Common myeloid progenitor, CD34-positive (primary cell): ENCODE results near the gene MICAL3.

Experiments
- CTCF ChIA-PET: fragments of 350-600 bp; sonication (Branson Sonifier 250); formaldehyde crosslinking; loops from one replicate; lab custom pipeline; 2021; ENCODE audit warnings: antibody characterized with exemption; lab: Charles Lee
- POLR2A ChIA-PET: fragments of 350-600 bp; sonication (Branson Sonifier 250); formaldehyde crosslinking; loops from one replicate; lab custom pipeline; 2021; ENCODE audit warnings: antibody characterized with exemption; lab: Charles Lee
- DNase-seq, 3 donors: peaks; one replicate each; pipeline versions ENCODE4 v3.0.0 to v3.0.0-alpha.2; 2013
- H3K27ac ChIP-seq, 2 experiments: 1 replicate in 1 of 2; 2 replicates in 1 of 2; pipeline ENCODE4 v1.7.0; 2013; ENCODE audit warnings: inconsistent platforms in 2 of 2, low read length in 2 of 2, mild to moderate bottlenecking in 2 of 2, low read depth in 1 of 2, moderate library complexity in 1 of 2; ENCODE audit not compliant: severe bottlenecking in 2 of 2, insufficient read depth in 1 of 2, poor library complexity in 1 of 2
- H3K27me3 ChIP-seq, 5 experiments: replicated peaks in 2 of 5; 1 replicate in 3 of 5; 2 replicates in 2 of 5; pipeline versions ENCODE4 v1.6.1 to v1.7.0; 2013; ENCODE audit warnings: low read length in 4 of 5, mild to moderate bottlenecking in 2 of 5, moderate library complexity in 2 of 5, inconsistent platforms in 1 of 5; ENCODE audit not compliant: insufficient read depth in 5 of 5, control insufficient read depth in 4 of 5
- H3K36me3 ChIP-seq, 4 experiments: 1 replicate in 2 of 4; 2 replicates in 2 of 4; pipeline versions ENCODE4 v1.6.1 to v1.7.0; 2013; ENCODE audit warnings: low read length in 3 of 4, control low read depth in 1 of 4, mild to moderate bottlenecking in 1 of 4; ENCODE audit not compliant: control insufficient read depth in 4 of 4, insufficient read depth in 4 of 4
- H3K4me1 ChIP-seq, 4 experiments: 1 replicate in 3 of 4; 2 replicates in 1 of 4; pipeline versions ENCODE4 v1.6.1 to v1.7.1; 2013; ENCODE audit warnings: low read length in 3 of 4, mild to moderate bottlenecking in 3 of 4, control low read depth in 1 of 4, inconsistent platforms in 1 of 4, moderate library complexity in 1 of 4; ENCODE audit not compliant: control insufficient read depth in 4 of 4, insufficient read depth in 4 of 4; ENCODE audit errors: control extremely low read depth in 1 of 4
- H3K4me3 ChIP-seq, 7 experiments: 1 replicate in 4 of 7; 2 replicates in 3 of 7; pipeline versions ENCODE4 v1.5.1 to v1.7.0; 2013; ENCODE audit warnings: mild to moderate bottlenecking in 7 of 7, low read length in 6 of 7, moderate library complexity in 6 of 7, inconsistent platforms in 2 of 7, low read depth in 2 of 7, control low read depth in 1 of 7; ENCODE audit not compliant: insufficient read depth in 4 of 7, control insufficient read depth in 1 of 7; ENCODE audit errors: extremely low read depth in 1 of 7
- H3K9me3 ChIP-seq, 5 experiments: 1 replicate in 4 of 5; 2 replicates in 1 of 5; pipeline versions ENCODE4 v1.6.1 to v1.7.1; 2013; ENCODE audit warnings: low read length in 4 of 5, mild to moderate bottlenecking in 2 of 5, inconsistent platforms in 1 of 5, low read depth in 1 of 5, moderate library complexity in 1 of 5; ENCODE audit not compliant: control insufficient read depth in 4 of 5, insufficient read depth in 2 of 5; ENCODE audit errors: control extremely low read depth in 1 of 5
- WGBS: methylation state at CpG from one replicate; pipeline ENCODE4 v1.1.5; 2013; ENCODE audit not compliant: insufficient coverage; 5-methylcytosine and 5-hydroxymethylcytosine counted together

MICAL3 gene

DNA sequence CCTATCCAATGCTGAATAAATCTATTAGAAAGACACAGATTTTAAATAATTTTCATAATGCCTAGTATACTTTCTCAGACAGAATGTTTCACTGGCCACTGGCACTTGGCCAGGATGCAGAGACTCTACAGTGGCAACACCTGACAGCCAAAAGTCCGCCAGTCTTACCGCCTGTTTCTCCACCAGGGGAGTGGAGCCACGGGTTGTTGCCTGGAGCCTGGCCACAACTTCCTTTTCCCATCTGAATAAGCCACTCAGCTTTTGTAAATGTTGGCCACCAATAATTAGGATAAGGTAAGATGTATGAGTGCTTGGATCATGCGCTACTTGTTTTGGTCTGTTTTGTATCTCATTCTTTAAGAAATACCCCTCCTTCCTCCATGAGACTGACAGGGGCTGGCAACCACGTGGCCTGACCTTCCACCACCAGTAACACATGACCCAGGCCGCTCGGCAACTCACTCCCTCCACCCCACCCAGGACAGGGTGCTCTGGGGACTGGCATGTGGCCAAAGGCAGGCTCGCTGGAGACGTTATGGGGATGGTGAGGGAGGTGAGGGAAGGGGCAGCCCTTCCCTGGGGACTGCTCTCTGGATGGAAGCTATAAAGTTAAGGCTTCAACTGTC lies 157.1 kb downstream of the MICAL3 start:
- 24% methylated on average over 3 of the region's 9 CpGs for WGBS
- Histone ChIP-seq H3K9me3 (no peaks in the 10 kb centered on the region), H3K4me1 (peaks cover 0 to 20% (median 16%) of the 10 kb centered on the region in 4 experiments), H3K4me3 (no peak overlapping the region), H3K36me3 (peaks cover 0 to 59% (median 43%) of the 10 kb centered on the region in 4 experiments), H3K27ac (no peak overlapping the region), H3K27me3 (no peaks in the 10 kb centered on the region)
- ChIA-PET POLR2A (no interaction called here), CTCF (interaction anchor here (1.0 to 1.6 kb wide), 2 partner anchors 8 to 209 kb away, joined by 4 to 7 read pairs; no protein-coding TSS in a partner anchor)
- peak; percentile 25 to 58 (median 49) for DNase-seq

GRCh38 chr22:17866621-17867020 lies 157.7 kb downstream of the MICAL3 start:
- H3K27me3 ChIP-seq, result no peaks in the 10 kb centered on the region
- no peak overlapping the region for H3K27ac ChIP-seq
- H3K36me3 ChIP-seq, result peaks cover 0 to 53% (median 38%) of the 10 kb centered on the region in 4 experiments
- 95% methylated on average over 7 of the region's 7 CpGs for WGBS
- H3K4me3 ChIP-seq, result no peak overlapping the region
- H3K9me3 ChIP-seq, result no peaks in the 10 kb centered on the region
- no peak for DNase-seq
- peaks cover 0 to 20% (median 16%) of the 10 kb centered on the region in 4 experiments for H3K4me1 ChIP-seq
- POLR2A ChIA-PET, result no interaction called here
- CTCF ChIA-PET, result interaction anchor here (1.0 to 1.6 kb wide), 2 partner anchors 9 to 209 kb away, joined by 4 to 7 read pairs; no protein-coding TSS in a partner anchor

GRCh38 chr22:17866127-17866526 lies 158.2 kb downstream of the MICAL3 start:
- 100% methylated on average over 2 of the region's 5 CpGs for WGBS
- CTCF ChIA-PET, result no interaction called here
- Histone ChIP-seq H3K4me3 (no peak overlapping the region), H3K27me3 (no peaks in the 10 kb centered on the region), H3K36me3 (peaks cover 0 to 49% (median 36%) of the 10 kb centered on the region in 4 experiments), H3K4me1 (peaks cover 0 to 20% (median 16%) of the 10 kb centered on the region in 4 experiments), H3K27ac (no peak overlapping the region), H3K9me3 (no peaks in the 10 kb centered on the region)
- no peak for DNase-seq
- POLR2A ChIA-PET, result no interaction called here

DNA sequence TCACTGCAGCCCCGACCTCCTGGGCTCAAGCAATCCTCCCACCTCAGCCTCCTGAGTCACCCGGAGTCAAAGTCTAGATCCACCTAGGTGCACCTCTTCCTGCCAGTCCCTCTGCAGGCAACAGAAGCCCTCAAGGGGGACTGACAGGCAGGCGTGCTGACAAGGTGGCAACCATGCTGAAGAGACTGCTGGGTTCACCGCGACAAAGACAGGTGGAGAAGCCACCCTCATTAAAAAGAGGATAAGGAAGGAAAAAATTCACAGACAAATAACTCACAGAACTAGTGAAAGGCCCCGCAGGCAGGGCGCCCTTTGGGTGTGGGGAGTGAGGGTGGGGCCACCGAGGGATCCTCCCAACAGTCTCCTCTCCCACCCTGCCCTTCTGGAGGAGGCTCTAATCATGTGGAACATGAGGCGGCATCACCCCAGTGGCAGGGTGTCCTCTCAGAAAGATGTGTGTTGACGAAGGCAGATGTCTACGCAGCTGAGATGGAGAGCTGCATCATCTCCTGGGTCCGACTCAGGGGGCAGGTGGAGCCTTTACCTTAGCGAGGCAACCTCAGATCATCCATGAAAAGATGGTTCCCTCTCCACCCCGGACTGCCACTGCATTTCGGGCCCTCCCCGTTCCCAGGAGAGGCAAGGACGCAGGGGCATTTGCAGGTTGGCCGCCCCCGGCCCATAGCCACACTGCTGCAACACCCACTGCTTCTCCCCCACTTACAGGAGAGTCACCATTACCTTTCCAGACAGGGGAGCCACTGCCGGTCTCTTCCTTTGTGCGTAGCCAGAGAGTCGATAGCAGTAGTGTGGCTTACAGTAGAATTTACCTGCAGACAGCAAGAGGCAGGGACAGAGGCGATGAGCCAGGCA lies 158.9 kb downstream of the MICAL3 start:
- H3K9me3 ChIP-seq, result no peaks in the 10 kb centered on the region
- no peak for DNase-seq
- ChIA-PET POLR2A (no interaction called here), CTCF (no interaction called here)
- no peak overlapping the region for H3K4me3 ChIP-seq
- no peak overlapping the region for H3K27ac ChIP-seq
- H3K27me3 ChIP-seq, result no peaks in the 10 kb centered on the region
- H3K4me1 ChIP-seq, result peaks cover 0 to 20% (median 16%) of the 10 kb centered on the region in 4 experiments
- 93% methylated on average over 19 of the region's 23 CpGs for WGBS
- H3K36me3 ChIP-seq, result peaks cover 0 to 45% (median 30%) of the 10 kb centered on the region in 4 experiments

GRCh38 chr22:17864398-17865182 lies 159.8 kb downstream of the MICAL3 start:
- Histone ChIP-seq H3K36me3 (peaks cover 0 to 39% (median 24%) of the 10 kb centered on the region in 4 experiments), H3K9me3 (no peaks in the 10 kb centered on the region), H3K4me3 (no peak overlapping the region), H3K27me3 (no peaks in the 10 kb centered on the region), H3K4me1 (peaks cover 0 to 20% (median 16%) of the 10 kb centered on the region in 4 experiments), H3K27ac (no peak overlapping the region)
- POLR2A ChIA-PET, result no interaction called here
- WGBS, result 97% methylated on average over 24 of the region's 27 CpGs
- DNase-seq, result no peak
- CTCF ChIA-PET, result interaction anchor here (0.9 kb wide), 1 partner anchor 34 kb away, joined by 3 read pairs; no protein-coding TSS in a partner anchor

DNA sequence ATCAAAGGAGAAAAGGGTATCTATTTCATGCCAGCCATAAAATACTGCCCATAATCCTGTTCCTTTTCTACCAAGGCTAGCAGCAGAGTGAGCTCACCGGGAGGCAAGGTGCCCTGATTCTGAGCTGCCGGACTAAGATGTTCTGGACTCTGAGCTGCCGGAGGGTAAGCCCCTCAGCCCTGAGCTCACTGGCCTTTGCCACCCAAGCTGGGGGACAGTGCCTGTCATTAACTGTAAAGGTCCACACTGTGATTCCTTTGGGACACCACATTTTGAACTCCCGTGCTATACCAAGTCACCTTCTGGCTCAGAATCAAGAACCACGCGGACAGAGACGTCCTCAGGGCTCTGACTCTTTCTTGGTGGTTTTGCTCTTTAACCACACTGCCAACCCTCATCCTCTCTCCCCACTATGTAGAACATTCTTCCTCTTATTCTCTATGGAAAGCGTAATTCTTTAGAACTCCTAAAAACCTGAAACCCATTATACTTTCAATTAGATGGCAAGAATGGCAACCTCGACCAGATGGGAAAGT lies 161.6 kb downstream of the MICAL3 start:
- ChIA-PET CTCF (no interaction called here), POLR2A (no interaction called here)
- H3K36me3 ChIP-seq, result peaks cover 0 to 33% (median 21%) of the 10 kb centered on the region in 4 experiments
- DNase-seq, result peak; percentile 34 to 77 (median 73)
- 42% methylated on average over 8 of the region's 9 CpGs for WGBS
- no peak overlapping the region for H3K27ac ChIP-seq
- peaks cover 0 to 20% (median 16%) of the 10 kb centered on the region in 4 experiments for H3K4me1 ChIP-seq
- no peaks in the 10 kb centered on the region for H3K9me3 ChIP-seq
- no peaks in the 10 kb centered on the region for H3K27me3 ChIP-seq
- no peak overlapping the region for H3K4me3 ChIP-seq
